B cell (primary cell): ENCODE measurements around the gene NREP.

Source experiments
- EZH2 ChIP-seq: IDR thresholded peaks from 2 replicates; pipeline ENCODE4 v1.6.1; 2012; ENCODE audit warnings: borderline replicate concordance, low read depth, mild to moderate bottlenecking, moderate library complexity, low read length; ENCODE audit not compliant: insufficient read depth, poor library complexity, severe bottlenecking
- TF ChIP-seq, protein P1 (sequence below): fragments of 200-600 bp; IDR thresholded peaks from one replicate; pipeline ENCODE4 v1.8.0; 2022; ENCODE audit warnings: antibody characterized with exemption, mild to moderate bottlenecking

- TF ChIP-seq EZH2: no peak
- TF ChIP-seq, protein P1, sequence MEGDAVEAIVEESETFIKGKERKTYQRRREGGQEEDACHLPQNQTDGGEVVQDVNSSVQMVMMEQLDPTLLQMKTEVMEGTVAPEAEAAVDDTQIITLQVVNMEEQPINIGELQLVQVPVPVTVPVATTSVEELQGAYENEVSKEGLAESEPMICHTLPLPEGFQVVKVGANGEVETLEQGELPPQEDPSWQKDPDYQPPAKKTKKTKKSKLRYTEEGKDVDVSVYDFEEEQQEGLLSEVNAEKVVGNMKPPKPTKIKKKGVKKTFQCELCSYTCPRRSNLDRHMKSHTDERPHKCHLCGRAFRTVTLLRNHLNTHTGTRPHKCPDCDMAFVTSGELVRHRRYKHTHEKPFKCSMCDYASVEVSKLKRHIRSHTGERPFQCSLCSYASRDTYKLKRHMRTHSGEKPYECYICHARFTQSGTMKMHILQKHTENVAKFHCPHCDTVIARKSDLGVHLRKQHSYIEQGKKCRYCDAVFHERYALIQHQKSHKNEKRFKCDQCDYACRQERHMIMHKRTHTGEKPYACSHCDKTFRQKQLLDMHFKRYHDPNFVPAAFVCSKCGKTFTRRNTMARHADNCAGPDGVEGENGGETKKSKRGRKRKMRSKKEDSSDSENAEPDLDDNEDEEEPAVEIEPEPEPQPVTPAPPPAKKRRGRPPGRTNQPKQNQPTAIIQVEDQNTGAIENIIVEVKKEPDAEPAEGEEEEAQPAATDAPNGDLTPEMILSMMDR: no peak
These were observed 25.2 kb upstream of the NREP start for GRCh38 chr5:111782216-111782615.
